ENCODE results near the gene ASB10. TPM values are rescaled to one million over a fixed set of nuclear protein-coding genes. Genes with fewer than 3 reads are reported as not detected.

The ASB10 gene
- total and polyA plus RNA-seq, 7 donors: 3.8 to 29.6 (median 22.5) TPM

DNA sequence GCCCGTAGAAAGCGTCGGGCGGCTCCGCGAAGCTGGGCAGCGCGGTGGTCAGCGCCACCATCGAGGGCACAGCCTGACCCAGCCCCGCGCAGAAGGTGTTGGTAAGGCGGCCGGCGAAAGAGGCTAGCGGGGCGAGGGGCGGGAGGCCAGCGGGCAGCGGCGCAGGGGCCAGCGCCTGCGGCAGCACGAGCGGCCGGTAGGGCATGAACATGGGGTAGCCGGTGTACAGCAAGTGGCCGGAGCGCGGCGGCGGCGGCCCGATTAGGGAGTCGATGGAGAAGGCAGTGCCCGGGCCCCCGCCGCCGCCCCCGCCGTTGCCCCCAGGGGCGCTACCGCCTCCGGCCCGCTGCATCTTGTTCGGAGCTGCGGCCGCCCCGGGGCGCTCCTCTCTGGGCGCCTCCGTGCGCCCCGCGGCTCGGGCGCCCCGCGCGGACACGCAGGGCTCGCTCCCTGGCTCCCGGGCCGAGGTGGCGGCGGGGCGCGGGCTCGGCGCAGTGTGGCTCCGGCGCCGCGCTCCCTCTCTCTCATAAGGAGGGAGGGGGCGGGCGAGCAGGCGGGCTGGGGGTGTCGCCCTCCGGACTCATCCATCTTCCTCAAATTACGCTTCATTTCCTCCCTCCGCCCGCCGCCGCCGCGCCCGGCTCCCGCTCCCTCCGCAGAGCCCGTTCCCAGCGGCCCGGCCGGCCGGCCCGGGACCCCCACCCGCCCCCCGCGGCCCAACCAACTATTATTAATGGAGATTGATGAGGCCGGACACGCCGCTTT lies 19.7 kb downstream of the ASB10 start, which contains the start of gene GBX1:
TSS of gene GBX1 (minus strand) at position 498 of the 765 bp plus-strand sequence. CDS start at position 352, 146 bp downstream.
- ATAC-seq (peak; percentile 48 to 58 (median 48)), DNase-seq (peak in 1 of 2 donors; percentile 66)

DNA sequence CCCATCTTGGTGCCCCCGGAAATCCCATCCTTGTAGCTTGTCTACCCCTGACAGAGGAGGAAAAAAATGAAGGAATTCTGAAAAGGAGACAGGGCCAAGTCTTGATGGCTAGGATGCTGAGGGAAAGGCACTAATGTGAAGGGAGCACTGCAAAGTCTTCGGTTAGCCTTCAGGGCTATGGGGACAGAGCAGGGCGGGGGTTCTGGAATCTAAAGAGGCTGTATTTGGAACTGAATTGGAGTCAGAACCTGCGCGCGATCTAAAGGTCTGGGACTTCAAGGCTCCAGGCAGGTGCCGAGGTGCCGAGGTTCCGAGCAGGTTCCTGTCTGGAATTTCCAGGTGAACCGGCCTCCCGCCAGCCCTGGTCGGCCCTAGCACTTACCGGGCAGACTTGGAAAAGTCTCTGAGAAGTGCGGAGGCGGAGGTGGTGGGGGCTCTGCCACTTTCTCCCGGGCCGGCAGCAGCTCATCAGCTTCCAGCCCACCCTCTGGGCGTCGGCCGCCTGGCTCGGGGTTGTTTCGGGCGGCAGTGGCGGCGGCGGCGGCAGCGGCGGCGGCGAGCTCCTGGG lies 20.3 kb downstream of the ASB10 start:
- Histone ChIP-seq H3K4me1 (peaks cover 7% of the 10 kb centered on the region), H3K4me3 (peak overlapping the region; percentile 66), H3K27me3 (ENCODE audit: insufficient read depth in 3 of 3, low read length in 2 of 3) (peaks cover 0 to 24% (median 0%) of the 10 kb centered on the region in 3 donors), H3K9me3 (no peaks in the 10 kb centered on the region), H3K36me3 (ENCODE audit: insufficient read depth in 1 of 2, low read depth in 1 of 2) (no peaks in the 10 kb centered on the region), H3K27ac (no peak overlapping the region)
- TF ChIP-seq, protein P1, sequence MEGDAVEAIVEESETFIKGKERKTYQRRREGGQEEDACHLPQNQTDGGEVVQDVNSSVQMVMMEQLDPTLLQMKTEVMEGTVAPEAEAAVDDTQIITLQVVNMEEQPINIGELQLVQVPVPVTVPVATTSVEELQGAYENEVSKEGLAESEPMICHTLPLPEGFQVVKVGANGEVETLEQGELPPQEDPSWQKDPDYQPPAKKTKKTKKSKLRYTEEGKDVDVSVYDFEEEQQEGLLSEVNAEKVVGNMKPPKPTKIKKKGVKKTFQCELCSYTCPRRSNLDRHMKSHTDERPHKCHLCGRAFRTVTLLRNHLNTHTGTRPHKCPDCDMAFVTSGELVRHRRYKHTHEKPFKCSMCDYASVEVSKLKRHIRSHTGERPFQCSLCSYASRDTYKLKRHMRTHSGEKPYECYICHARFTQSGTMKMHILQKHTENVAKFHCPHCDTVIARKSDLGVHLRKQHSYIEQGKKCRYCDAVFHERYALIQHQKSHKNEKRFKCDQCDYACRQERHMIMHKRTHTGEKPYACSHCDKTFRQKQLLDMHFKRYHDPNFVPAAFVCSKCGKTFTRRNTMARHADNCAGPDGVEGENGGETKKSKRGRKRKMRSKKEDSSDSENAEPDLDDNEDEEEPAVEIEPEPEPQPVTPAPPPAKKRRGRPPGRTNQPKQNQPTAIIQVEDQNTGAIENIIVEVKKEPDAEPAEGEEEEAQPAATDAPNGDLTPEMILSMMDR (IDR thresholded peaks at IDR 0.05): no peak
- intact Hi-C loops (cut with DNase I): no loop called here
- 35 to 47% (median 46%) methylated on average over 29 to 31 of the region's 31 CpGs for WGBS, 3 donors
- DNase-seq (peak in 1 of 2 donors; percentile 43), ATAC-seq (no peak)

More for the DNA sequence above, 19.7 kb downstream of the ASB10 start, which contains the start of gene GBX1:
- 6 to 13% (median 7%) methylated on average over 59 to 98 of the region's 101 CpGs for WGBS, 3 donors
- no peaks in the 10 kb centered on the region for H3K36me3 ChIP-seq (ENCODE audit: insufficient read depth in 1 of 2, low read depth in 1 of 2)
- H3K4me3 ChIP-seq: peak within 1 kb of the TSS; percentile 66
- no peak within 1 kb of the TSS for H3K27ac ChIP-seq
- TF ChIP-seq, protein P1 (IDR thresholded peaks at IDR 0.05): no peak
- H3K4me1 ChIP-seq: peaks cover 10% of the 10 kb centered on the region
- no peaks in the 10 kb centered on the region for H3K9me3 ChIP-seq
- H3K27me3 ChIP-seq (ENCODE audit: insufficient read depth in 3 of 3, low read length in 2 of 3): peaks cover 0 to 24% (median 0%) of the 10 kb centered on the region in 3 donors
- intact Hi-C loops (cut with DNase I): no loop called here

DNA sequence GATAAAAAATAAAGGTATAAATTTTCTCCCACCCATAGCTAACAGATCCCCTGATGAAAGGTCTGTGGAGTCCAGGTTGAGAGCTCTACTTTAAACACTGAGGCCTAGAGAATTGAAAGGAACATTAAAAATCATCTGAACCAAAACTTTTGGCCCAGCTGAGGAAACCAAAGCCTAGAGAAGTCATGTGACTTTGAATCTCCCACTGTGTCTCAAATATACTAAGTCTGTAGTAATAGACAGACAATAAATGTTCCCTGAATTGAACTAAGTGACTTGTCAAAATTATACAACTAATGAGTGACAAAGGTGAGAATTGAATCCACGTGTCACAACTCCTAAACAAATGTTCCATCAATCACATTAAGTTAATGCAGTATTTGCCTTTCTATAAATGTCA lies 25.3 kb downstream of the ASB10 start:
- Histone ChIP-seq H3K27me3 (ENCODE audit: insufficient read depth in 3 of 3, low read length in 2 of 3) (peaks cover 0 to 21% (median 2%) of the 10 kb centered on the region in 3 donors), H3K9me3 (no peaks in the 10 kb centered on the region), H3K36me3 (ENCODE audit: insufficient read depth in 1 of 2, low read depth in 1 of 2) (peaks cover 0 to 6% of the 10 kb centered on the region in 2 donors), H3K27ac (no peak overlapping the region), H3K4me3 (no peak overlapping the region), H3K4me1 (no peaks in the 10 kb centered on the region)
- intact Hi-C loops (cut with DNase I): no loop called here
- ATAC-seq (no peak), DNase-seq (no peak)
- TF ChIP-seq, protein P1 (IDR thresholded peaks at IDR 0.05): no peak
- WGBS, 3 donors: 76 to 97% (median 89%) methylated on average over 1 of the region's 1 CpG

DNA sequence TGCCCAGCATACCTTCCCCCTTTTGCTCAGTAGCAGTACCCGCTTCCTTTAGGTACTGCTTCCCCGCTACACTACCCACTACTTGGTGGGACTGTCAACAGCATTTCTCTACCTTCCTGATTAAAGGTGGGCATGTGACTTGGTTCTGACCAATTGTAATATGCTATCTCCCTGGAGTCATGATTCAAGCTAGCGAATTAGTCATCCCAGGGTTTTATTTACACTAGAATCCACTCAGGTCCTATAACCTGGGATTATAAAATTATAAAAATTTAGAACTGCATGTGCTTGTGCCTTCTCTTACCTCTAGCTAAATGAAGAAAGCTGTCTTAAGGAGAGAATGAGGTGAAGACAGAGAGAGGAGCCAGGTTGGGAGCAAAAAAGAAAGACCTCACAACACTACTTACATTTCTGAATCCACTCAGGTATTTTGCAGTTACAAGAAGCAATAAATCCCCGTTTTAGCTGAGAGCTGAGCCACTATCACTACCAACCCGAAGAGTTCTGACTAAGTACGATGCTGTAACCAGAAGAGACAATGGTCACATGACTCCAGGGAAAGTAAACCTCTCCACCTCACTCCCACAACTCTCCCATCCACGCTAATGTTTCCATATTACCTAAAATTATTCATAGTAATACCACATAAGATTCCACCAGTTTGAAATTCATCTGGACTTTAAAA lies 29.3 kb downstream of the ASB10 start:
- peaks cover 0 to 2% (median 0%) of the 10 kb centered on the region in 3 donors for H3K27me3 ChIP-seq (ENCODE audit: insufficient read depth in 3 of 3, low read length in 2 of 3)
- H3K27ac ChIP-seq: no peak overlapping the region
- peaks cover 0 to 10% of the 10 kb centered on the region in 2 donors for H3K36me3 ChIP-seq (ENCODE audit: insufficient read depth in 1 of 2, low read depth in 1 of 2)
- no peak overlapping the region for H3K4me3 ChIP-seq
- ATAC-seq (peak in 2 of 4 donors; percentile 40 to 60), DNase-seq (no peak)
- H3K4me1 ChIP-seq: no peaks in the 10 kb centered on the region
- WGBS, 3 donors: 77 to 87% (median 81%) methylated on average over 7 of the region's 7 CpGs
- no peaks in the 10 kb centered on the region for H3K9me3 ChIP-seq
- TF ChIP-seq, protein P1 (IDR thresholded peaks at IDR 0.05): no peak
- intact Hi-C loops (cut with DNase I): no loop called here
